ENCODE data around the gene MROH7. TPM values are rescaled to one million over a fixed set of nuclear protein-coding genes. Genes with fewer than 3 reads are reported as not detected.

Gene MROH7
- total and polyA plus RNA-seq, 2 of the 13 experiments (the other 11 are each of a cell fraction or from before 2014, with no cell fraction given), result 0.09 TPM

DNA sequence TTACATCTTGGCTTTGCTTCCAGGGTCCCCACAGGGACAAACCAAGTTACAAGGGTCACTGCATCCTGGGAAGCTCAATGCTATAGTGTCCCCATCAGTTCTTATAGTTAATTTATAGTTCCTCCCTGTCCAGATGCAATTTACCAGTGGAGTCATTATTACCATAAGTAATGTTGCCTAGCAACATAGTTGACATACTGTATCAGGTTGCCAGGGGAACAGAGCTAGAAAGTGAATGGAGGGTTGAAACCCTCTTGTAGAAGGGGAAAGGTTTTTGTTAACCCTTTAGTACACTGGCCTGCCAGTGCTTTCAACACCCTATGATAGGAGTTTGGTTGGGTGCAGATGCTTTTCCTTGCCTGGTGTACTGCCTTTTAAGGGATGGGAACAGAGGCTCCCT, 39.8 kb downstream of the MROH7 start:
- Histone ChIP-seq H4K20me1 (ENCODE audit: insufficient read depth, low read length) (no peaks in the 10 kb centered on the region), H3K4me1 (ENCODE audit: insufficient read depth, low read length) (peaks cover 16% of the 10 kb centered on the region), H3K27me3 (ENCODE audit: control insufficient read depth in 1 of 2, insufficient read depth in 2 of 2, low read length in 2 of 2) (peaks cover 0 to 16% of the 10 kb centered on the region in 2 experiments; a peak in 1 of 5 replicates), H3K79me2 (ENCODE audit: insufficient read depth, low read length) (no peaks in the 10 kb centered on the region), H3K27ac (ENCODE audit: extremely low read length, insufficient read depth, low read length) (no peak overlapping the region), H3K9me3 (ENCODE audit: low read length) (no peaks in the 10 kb centered on the region), H3K4me2 (ENCODE audit: low read depth, low read length) (no peak overlapping the region), H3K9ac (ENCODE audit: insufficient read depth, low read depth, low read length) (no peak overlapping the region), H2AFZ (ENCODE audit: low read length) (no peak overlapping the region), H3K4me3 (replicated peaks in 1 of 3; ENCODE audit: insufficient read depth in 1 of 3, low read depth in 2 of 3, low read length in 3 of 3) (no peak overlapping the region), H3K36me3 (replicated peaks in 1 of 2; ENCODE audit: control insufficient read depth in 1 of 2, insufficient read depth in 2 of 2, low read length in 2 of 2) (no peaks in the 10 kb centered on the region)
- TF ChIP-seq ZFP1 (CRISPR knock-in tag; IDR thresholded peaks at IDR 0.05), result no peak
- TF ChIP-seq RFX1 (IDR thresholded peaks at IDR 0.05), result peak; percentile 68
- no peak for TF ChIP-seq NFYB (CRISPR knock-in tag; IDR thresholded peaks at IDR 0.05)
- no peak for TF ChIP-seq ZNF180 (CRISPR knock-in tag; IDR thresholded peaks at IDR 0.05; ENCODE audit: borderline replicate concordance, low read depth)
- no peak for TF ChIP-seq MEF2D (CRISPR knock-in tag; IDR thresholded peaks at IDR 0.05)
- no peak for TF ChIP-seq WIZ (CRISPR knock-in tag; IDR thresholded peaks at IDR 0.05)
- TF ChIP-seq ZNF432 (CRISPR knock-in tag; IDR thresholded peaks at IDR 0.05; ENCODE audit: borderline replicate concordance), result no peak
- TF ChIP-seq, protein P1, sequence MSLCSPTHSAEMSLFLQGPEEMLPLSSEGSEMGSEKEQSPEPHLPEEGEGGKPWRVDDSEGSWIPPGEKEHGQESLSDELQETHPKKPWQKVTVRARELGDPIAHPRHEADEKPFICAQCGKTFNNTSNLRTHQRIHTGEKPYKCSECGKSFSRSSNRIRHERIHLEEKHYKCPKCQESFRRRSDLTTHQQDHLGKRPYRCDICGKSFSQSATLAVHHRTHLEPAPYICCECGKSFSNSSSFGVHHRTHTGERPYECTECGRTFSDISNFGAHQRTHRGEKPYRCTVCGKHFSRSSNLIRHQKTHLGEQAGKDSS (CRISPR knock-in tag; IDR thresholded peaks at IDR 0.05; ENCODE audit: borderline replicate concordance, low read depth), result no peak
- TF ChIP-seq RFX3 (CRISPR knock-in tag; IDR thresholded peaks at IDR 0.05), result 0 out of 2 replicates have a peak, but pooled peaks have one; percentile 18
- ATAC-seq (no peak), DNase-seq (ENCODE audit: low spot score) (no peak), FAIRE-seq (no peak)
- in situ Hi-C loops (cut with HindIII; ENCODE audit: extremely low pct_ligation_motif_present, low pct_unique_long_range_greater_than_20kb) (no loop called here), intact Hi-C loops (cut with micrococcal nuclease; ENCODE audit: unreplicated experiment) (no loop called here)
- POLR2A ChIA-PET, result no interaction called here
- CTCF ChIA-PET (ENCODE audit: low intra/inter-chr PET ratio, low total read pairs), result no interaction called here
- BruUV-seq (replicated peaks), result no TSS peak

DNA sequence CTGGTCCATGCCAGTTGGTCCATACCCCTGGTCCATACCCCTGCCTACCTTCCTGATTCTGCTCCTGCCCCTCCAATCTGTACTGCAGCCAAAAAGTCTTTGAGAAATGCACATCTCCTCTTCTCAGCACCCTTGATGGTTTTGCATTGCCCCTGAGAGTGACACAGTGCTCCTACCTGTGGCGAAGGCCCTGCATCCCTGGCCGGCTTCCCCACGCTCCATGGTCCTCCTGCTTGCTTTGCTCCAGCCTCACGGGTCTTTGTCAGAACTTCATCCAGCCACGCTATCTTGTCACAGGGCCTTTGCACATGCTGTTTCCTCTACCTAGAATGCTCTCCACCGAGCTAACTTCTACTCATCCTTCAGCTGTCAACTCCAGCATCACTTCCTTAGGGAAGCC, 41.9 kb downstream of the MROH7 start:
- peaks cover 13% of the 10 kb centered on the region for H3K4me1 ChIP-seq (ENCODE audit: insufficient read depth, low read length)
- in situ Hi-C loops (cut with HindIII; ENCODE audit: extremely low pct_ligation_motif_present, low pct_unique_long_range_greater_than_20kb), result no loop called here
- H3K9me3 ChIP-seq (ENCODE audit: low read length), result no peaks in the 10 kb centered on the region
- POLR2A ChIA-PET, result no interaction called here
- H3K79me2 ChIP-seq (ENCODE audit: insufficient read depth, low read length), result no peaks in the 10 kb centered on the region
- no peak overlapping the region for H3K27ac ChIP-seq (ENCODE audit: extremely low read length, insufficient read depth, low read length)
- no peak overlapping the region for H2AFZ ChIP-seq (ENCODE audit: low read length)
- no peak overlapping the region for H3K4me3 ChIP-seq (replicated peaks in 1 of 3; ENCODE audit: insufficient read depth in 1 of 3, low read depth in 2 of 3, low read length in 3 of 3)
- FAIRE-seq (no peak), DNase-seq (ENCODE audit: low spot score) (no peak), ATAC-seq (no peak)
- CTCF ChIA-PET (ENCODE audit: low intra/inter-chr PET ratio, low total read pairs), result no interaction called here
- 36% methylated on average over 6 of the region's 6 CpGs for WGBS (ENCODE audit: low lambda C conversion rate)
- H4K20me1 ChIP-seq (ENCODE audit: insufficient read depth, low read length), result no peaks in the 10 kb centered on the region
- intact Hi-C loops (cut with micrococcal nuclease; ENCODE audit: unreplicated experiment), result no loop called here
- H3K9ac ChIP-seq (ENCODE audit: insufficient read depth, low read depth, low read length), result no peak overlapping the region
- H3K4me2 ChIP-seq (ENCODE audit: low read depth, low read length), result no peak overlapping the region
- BruUV-seq (replicated peaks), result no TSS peak
- H3K27me3 ChIP-seq (ENCODE audit: control insufficient read depth in 1 of 2, insufficient read depth in 2 of 2, low read length in 2 of 2), result peaks cover 0 to 10% of the 10 kb centered on the region in 2 experiments; a peak in 1 of 5 replicates
- no peak for TF ChIP-seq ZFP62 (CRISPR knock-in tag; IDR thresholded peaks at IDR 0.05)
- TF ChIP-seq SRF (IDR thresholded peaks at IDR 0.05; ENCODE audit: low read depth, low read length), result no peak
- TF ChIP-seq RNF2 (conservative IDR thresholded peaks at IDR 0.05; ENCODE audit: low read depth), result no peak
- TF ChIP-seq ZNF546 (CRISPR knock-in tag; conservative IDR thresholded peaks at IDR 0.05), result no peak
- H3K36me3 ChIP-seq (replicated peaks in 1 of 2; ENCODE audit: control insufficient read depth in 1 of 2, insufficient read depth in 2 of 2, low read length in 2 of 2), result no peaks in the 10 kb centered on the region

Measured in HepG2 (cell line).